NCI-H524 treated with DMSO at 0.1 percent for 48 hours (cell line): Measurements from ENCODE around the gene SLC66A1.

Experiments
- DNase-seq: peaks from one replicate; lab custom pipeline; 2025; lab: John Stamatoyannopoulos, UW

Gene SLC66A1

GRCh38 chr1:19377812-19378718 is 65.9 kb downstream of the SLC66A1 start:
- DNase-seq: no peak
